ENCODE data around the gene NANP.

Gene NANP

DNA sequence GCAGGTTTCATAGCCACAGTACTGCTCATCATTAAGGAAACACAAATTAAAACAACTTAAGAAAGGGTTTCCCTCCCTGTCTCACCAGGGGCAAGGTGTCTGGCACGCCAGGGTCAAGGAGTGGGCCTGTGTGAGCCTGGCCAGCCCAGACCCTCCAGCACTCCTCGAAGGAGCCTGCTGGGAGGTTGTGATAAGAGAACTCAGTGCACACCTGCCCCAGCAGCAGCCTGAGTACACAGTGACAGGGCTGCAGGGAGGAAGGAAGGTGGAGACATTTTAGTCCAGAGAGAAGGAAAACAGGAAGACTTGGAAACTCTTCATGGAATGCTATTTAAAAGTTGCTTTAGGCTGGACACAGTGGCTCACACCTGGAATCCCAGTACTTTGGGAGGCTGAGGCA, 52.6 kb downstream of the NANP start:
- no peak for DNase-seq (ENCODE audit: low spot score)

DNA sequence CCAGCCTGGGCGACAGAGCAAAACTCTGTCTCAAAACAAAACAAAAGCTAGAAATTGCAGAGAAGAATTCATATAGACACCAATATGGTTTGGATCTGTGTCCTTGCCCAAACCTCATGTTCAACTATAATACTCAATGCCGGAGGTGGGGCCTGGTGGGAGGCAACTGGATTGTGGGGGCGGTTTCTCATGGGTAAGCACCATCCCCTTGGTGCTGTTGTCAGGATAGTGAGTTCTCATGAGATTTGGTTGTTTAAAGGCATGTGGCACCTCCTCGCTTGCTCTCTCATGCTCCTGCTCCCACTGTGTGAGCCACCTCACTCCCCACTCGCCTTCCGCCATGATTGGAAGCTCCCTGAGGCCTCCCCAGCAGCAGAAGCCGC, 53.7 kb downstream of the NANP start:
- no peak for DNase-seq (ENCODE audit: low spot score)

DNA sequence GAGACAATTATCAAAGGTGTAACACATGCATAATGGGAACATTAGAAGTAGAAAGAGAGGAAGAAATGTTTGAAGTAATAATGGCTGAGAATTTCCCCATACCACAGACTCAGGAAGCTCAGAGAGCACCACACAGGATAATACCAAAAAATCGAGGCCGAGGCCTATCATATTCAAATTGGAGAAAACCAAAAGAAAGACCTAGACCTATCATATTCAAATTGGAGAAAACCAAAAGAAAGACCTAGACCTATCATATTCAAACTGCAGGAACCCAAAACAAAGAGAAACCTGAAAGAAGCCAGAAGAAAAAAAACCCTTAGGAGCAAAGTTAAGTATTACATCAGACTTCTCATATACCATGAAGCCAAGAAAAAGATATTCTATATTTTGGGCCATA, 56.5 kb downstream of the NANP start:
- no peak for DNase-seq (ENCODE audit: low spot score)

- no peak for DNase-seq (ENCODE audit: low spot score)
Observed at GRCh38 chr20:25566821-25567220, 57.0 kb downstream of the NANP start.

GRCh38 chr20:25565578-25566157, 58.1 kb downstream of the NANP start:
- no peak for DNase-seq (ENCODE audit: low spot score)

GRCh38 chr20:25563876-25564275, 59.9 kb downstream of the NANP start:
- no peak for DNase-seq (ENCODE audit: low spot score)

- DNase-seq (ENCODE audit: low spot score): no peak
Observed at GRCh38 chr20:25563362-25563761, 60.5 kb downstream of the NANP start.
